Suppressor macrophage treated with lipopolysaccharide for 4 hours (primary cell): ENCODE results near the gene AP3M1.

Experiments
- DNase-seq: peaks from one replicate; pipeline ENCODE4 v3.0.0-alpha.2; 2020

AP3M1 gene

GRCh38 chr10:74110120-74110519 is 40.5 kb downstream of the AP3M1 start:
- no peak for DNase-seq

GRCh38 chr10:74109452-74109851 is 41.2 kb downstream of the AP3M1 start:
- no peak for DNase-seq

- no peak for DNase-seq
Measured at GRCh38 chr10:74107391-74107790, 43.2 kb downstream of the AP3M1 start.

GRCh38 chr10:74104996-74105395 is 45.6 kb downstream of the AP3M1 start:
- no peak for DNase-seq

DNA sequence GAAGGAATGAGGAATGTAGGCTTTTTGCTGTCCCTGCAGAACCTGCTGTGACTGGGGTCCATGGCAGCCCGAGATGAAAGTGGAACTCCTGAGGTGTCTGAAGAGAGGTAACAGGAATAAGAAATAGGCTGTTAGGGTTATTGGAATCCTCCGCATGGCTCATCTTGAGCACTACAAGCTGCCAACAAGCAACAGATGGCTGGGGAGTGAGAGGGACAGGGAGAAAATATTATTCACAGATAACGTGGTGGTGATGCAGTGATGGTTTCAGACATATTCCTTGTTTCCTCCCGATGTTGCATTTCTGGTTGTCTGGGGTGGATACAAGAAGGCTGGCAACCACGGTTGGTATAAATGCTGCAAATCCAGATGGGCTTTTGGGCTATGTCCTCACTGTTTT is 46.1 kb downstream of the AP3M1 start:
- DNase-seq, result no peak

- DNase-seq, result peak; percentile 9
Measured at GRCh38 chr10:74103560-74104258, 46.9 kb downstream of the AP3M1 start.

- DNase-seq, result no peak
Measured at GRCh38 chr10:74099836-74100235, 50.8 kb downstream of the AP3M1 start.

DNA sequence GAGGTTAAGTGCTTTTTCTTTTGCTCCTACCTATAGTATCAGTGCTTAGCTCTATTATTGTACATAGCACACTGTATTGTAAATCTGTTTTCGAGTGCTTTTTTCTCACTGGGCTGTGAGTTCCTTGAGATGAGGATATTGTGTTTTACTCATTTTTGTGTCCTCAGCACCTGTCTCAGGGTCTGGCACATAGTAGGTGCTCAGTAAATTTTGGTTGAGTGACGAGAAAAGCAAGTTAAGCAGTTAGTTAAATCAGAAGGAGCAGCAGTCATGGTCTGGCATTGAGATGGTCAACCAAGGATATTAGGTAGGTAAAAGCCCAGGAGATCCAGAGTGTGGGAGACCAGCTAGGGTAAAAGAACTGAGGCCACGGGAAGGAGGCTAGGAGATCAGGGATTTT is 51.2 kb downstream of the AP3M1 start:
- DNase-seq, result no peak

GRCh38 chr10:74097776-74098175 is 52.9 kb downstream of the AP3M1 start:
- no peak for DNase-seq

DNA sequence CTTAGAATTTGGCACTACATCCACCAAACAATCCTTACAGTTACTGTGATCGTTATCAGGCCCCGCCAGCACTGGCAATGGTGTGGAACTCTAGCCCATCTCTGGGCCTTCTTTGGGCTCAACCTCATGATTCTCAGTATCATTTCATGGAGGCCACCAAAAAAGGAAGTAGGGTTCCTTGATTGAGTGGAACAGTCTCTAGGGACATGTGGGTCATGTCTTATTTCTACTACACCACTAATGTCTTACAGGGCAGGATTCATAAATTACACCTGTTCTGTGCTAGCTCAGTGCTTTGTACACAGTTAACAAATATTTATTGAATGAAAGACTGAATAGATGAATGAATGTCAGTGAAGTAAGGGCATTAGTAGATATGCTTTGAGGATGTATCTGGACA is 53.9 kb downstream of the AP3M1 start:
- no peak for DNase-seq

- no peak for DNase-seq
Measured at GRCh38 chr10:74094231-74094630, 56.4 kb downstream of the AP3M1 start.

DNA sequence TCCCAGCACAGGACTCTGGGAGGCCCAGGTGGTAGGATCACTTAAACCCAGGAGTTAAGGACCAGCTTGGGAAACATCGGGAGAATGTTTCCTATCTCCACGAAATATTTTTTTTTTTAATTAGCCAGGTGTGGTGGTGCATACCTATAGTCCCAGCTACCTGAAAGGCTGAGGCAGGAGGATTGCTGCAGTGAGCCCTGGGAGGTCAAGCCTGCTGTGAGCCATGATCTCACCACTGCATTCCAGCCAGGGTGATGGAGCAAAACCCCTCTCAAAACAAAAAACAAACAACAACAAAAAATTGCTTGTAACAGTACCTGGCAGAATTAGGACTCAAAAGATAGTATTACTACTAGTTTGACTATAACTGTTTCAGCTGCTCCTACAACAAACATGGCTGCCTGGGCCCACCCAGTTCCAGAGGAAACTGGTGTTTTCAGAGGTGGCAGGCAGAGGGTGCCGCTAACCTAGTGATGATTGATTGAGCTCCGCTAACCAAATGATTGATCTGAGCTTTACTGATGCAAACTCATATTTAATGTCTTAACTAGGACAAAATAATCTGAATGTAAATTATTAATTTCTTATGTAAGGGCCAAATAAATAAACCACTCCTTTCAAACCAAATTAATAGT is 57.0 kb downstream of the AP3M1 start:
- no peak for DNase-seq

GRCh38 chr10:74092372-74092771 is 58.3 kb downstream of the AP3M1 start:
- DNase-seq, result no peak

GRCh38 chr10:74088722-74089121 is 61.9 kb downstream of the AP3M1 start:
- DNase-seq, result no peak

GRCh38 chr10:74086317-74086716 is 64.3 kb downstream of the AP3M1 start:
- no peak for DNase-seq

DNA sequence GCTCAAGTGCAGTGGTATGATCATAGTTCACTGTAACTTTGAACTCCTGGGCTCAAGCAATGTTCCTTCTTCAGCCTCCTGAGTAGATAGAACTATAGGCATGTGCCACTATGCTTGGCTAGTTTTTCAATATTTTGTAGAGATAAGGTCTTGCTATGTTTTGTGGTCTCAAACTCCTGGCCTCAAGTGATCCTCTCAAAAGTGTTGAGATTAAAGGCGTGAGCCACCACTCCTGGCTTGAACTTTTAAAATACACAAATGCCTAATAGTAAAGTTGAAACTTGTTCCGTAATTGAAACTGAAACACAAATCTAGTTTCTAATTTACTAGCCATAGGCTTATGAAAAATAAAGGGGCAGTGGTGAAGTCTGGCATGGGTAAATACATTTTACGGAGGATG is 65.7 kb downstream of the AP3M1 start:
- peak; percentile 29 for DNase-seq

- no peak for DNase-seq
Measured at GRCh38 chr10:74083304-74083703, 67.3 kb downstream of the AP3M1 start.

DNA sequence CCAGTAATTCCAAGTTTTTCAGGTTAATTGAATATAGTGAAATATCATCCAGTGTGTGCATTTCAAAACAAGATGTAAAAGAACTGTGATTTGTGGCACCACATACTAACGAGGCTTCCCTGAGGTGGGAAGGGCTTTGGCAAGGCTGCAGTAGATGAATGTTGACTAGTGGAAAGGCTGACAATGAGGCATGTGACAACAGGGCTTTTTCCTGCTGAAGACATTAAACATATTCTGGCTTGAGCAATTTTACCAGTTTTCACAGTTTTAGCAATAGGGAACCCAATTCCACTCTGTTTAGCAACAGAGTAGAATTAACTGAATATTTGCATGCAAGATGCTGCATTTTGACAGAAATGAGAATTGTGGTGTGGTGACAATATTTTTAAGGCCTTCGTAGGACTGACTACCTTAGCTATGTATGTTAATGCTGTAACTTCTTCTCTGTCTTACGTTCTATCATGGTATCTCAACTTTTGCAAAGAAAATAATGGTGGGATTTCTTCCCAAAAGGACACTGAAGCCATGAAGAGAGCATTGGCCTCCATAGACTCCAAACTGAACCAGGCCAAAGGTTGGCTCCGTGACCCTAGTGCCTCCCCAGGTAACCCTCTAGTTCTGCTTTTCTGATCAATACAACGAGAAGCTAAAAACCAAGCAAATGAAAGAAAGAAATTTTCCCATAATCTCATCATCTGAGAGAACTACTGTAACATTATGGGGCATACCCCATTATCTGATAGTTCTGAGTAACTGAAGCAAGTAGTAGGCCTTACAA is 68.5 kb downstream of the AP3M1 start:
- DNase-seq, result peak; percentile 51

DNA sequence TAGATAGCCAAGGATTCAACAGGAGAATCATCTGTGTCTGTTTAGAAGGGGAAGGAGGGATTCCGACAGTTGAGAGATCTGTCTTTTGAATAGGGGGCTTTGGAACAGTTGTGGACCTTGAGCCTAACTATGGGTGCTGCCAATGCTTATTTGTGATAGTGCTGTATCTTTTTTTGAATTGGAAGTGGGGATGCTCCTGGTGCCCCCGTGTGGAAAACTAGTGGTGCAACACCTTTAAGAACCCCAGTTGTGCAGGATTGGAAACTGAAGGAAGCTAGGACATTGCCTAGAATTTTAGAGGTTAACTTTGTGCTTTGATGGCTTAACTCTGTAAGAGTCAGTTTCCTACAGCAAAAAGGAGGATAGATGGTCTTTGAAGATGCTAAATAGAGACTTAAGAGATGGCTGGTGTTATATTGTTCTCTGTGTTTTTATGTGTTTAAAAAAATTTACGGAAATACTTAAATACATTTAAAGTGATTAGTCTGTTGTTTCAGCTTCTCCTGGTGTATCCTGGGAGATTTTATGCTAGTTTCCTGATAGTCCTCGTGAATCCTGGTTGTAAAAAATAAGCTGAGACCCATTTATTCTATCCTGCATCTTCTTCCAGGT is 69.3 kb downstream of the AP3M1 start:
- peak; percentile 69 for DNase-seq

GRCh38 chr10:74079936-74080590 is 70.6 kb downstream of the AP3M1 start:
- no peak for DNase-seq

DNA sequence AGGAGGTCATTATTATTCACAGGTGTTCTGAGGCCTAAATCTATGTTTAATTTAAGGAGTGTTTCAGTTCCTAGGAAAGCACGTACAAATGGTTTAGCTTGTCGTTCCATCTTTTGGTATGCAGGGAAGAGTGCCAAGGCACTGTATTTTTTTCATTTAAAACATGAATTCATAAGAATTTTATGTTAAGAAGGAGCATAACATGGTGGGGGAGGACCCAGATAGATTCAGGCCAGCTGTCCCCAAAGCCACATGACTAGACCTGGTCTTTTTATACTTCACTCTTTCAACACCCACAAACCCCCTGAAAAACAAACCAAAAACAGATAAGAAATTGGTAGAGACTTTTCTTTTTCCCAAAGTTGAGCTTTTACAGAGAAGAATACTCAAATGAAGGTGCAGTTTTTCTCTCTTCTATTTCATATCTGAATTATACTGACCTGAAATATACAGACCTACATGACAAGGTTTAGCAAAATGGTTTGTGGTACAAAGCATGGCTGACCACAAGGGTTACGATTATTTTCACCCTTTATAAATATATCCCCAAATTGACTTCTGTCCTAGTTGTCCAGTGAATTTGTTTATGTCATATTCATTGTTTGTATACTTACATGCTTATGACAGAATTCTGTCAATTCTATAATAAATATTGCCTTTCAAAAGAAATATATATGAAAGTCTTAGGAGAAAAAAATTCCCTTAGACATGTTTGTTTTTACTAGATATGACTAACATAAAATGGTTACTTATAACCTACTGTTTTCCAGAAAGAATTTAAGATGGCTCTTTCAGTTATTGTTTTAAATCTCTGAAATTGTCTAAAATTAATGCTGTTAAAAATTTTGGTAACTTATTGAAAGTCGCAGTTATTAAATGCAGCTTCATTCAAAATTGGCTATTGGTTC is 71.3 kb downstream of the AP3M1 start:
- no peak for DNase-seq

DNA sequence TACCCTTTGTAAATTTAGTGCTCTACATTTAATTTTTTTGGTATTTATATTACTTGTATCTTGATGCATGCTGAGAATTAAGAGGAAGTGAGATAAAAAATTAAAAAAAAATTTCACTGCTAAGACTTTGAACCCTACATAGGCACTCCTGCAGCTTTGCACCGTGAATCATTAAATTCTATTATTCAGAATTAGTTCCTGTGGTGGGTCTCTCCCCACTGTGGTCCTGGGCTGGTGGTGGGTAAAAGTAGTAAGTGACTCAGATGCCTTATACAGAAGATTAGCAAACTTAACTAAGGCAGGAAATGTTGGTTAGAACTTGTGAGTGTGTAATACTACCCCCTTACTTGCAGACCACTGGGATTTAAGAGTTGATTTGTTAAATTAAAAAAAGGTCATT is 72.6 kb downstream of the AP3M1 start:
- peak; percentile 15 for DNase-seq
